GM18867 (cell line): Measurements from ENCODE around the gene CCDC169.

Experiments
- ATAC-seq: cut with Tn5 transposase; IDR thresholded peaks from one replicate; pipeline ENCODE4 v1.9.1; 2021; ENCODE audit warnings: mild to moderate bottlenecking, moderate library complexity; ENCODE audit not compliant: unreplicated experiment

The CCDC169 gene

GRCh38 chr13:36248700-36249099, 48.9 kb downstream of the CCDC169 start:
- no peak for ATAC-seq

- ATAC-seq, result no peak
Observed at GRCh38 chr13:36244990-36245389, 52.6 kb downstream of the CCDC169 start.

- no peak for ATAC-seq
Observed at GRCh38 chr13:36244073-36244472, 53.5 kb downstream of the CCDC169 start.

- ATAC-seq, result no peak
Observed at GRCh38 chr13:36242761-36243160, 54.9 kb downstream of the CCDC169 start.

- no peak for ATAC-seq
Observed at GRCh38 chr13:36231236-36231635, 66.4 kb downstream of the CCDC169 start.

DNA sequence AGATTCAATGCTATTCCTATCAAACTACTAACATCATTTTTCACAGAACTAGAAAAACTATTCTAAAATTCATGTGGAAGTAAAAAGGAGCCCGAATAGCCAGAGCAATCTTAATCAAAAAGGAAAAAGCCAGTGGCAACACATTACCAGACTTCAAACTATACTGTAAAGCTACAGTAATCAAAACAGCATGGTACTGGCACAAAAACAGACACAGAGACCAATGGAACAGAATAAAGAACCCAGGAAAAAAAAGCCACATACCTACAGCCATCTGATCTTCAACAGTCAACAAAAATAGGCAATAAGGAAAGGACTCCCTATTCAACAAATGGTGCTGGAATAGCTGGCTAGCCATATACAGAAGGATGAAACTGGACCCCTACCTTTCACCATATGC, 72.9 kb downstream of the CCDC169 start:
- no peak for ATAC-seq

DNA sequence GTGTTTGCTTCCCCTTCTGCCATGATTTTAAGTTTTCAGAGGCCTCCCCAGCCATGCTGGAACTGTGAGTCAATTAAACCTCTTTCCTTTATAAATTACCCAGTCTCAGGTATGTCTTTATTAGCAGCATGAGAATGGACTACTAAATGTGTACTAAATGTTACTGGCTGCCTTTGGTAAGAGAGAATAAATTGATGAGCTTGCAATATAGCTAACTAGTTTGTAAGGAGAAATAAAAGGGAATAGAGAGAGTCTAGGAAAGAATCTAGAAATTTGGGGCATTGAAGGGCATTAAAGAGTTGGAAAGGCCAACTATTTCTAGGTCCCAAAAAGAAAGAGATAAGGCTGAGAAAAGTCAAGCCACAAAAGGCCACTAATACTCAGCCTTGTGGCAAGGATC, 77.7 kb downstream of the CCDC169 start:
- ATAC-seq, result no peak

DNA sequence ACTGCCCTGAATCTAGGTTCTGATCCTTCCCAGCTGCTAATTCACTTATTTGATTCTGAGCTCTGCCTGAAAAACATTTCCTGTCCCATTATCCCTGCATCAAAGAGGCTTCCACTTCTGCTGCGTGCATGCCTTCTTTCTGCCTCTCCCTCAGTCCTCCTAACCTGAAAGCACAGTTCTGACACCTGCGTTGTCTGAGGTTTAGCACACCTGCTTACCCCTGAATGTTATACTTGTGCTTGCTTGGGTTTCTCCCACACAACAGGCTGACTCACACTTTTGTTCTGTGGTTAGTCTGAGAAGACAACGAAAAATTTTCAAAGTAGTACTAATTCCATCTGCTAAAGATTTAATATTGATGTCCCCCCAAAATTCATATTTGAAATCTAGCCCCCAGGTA, 80.2 kb downstream of the CCDC169 start:
- no peak for ATAC-seq

DNA sequence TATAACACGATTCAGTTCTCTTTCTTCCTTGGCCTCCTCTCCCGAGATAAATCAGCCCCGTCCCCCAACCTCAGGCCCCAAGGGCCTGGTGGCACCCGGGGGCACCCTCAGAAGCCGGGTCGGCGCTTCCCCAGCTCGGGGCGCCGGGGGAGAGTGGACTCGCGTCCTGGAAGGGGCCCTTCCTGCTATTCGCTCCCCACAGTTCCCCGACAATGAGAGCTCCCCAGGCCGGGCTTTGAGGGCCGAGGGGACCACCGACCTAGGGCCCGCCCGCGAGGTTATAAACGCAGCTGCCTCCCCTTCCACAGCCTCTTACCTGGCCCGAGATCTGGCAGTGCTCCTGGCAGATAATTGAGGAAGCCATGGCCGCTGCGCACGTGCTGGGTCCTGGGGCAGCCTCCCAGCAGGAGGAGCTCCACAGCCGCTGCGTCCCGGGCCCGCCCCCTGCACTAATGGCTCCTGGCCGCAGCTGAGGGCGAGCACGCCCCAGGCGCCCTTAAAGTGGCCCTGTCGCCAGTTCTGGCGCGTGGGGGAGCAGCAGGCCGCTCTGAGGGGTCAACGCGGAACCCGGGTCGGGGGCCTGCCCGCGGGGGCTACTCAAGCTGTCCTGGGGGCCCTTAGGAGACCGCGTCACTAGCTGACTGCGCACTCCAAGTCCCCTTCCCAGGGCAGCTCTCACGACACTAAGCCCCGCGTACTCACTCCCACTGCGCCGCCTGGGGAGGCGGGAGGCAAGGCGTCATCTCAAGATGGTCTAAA, 83.3 kb downstream of the CCDC169 start, which contains the start of gene SOHLH2:
TSS of gene SOHLH2 (minus strand) at position 394 of the 759 bp plus-strand sequence. CDS start at position 364, 30 bp downstream.
- ATAC-seq, result no peak

DNA sequence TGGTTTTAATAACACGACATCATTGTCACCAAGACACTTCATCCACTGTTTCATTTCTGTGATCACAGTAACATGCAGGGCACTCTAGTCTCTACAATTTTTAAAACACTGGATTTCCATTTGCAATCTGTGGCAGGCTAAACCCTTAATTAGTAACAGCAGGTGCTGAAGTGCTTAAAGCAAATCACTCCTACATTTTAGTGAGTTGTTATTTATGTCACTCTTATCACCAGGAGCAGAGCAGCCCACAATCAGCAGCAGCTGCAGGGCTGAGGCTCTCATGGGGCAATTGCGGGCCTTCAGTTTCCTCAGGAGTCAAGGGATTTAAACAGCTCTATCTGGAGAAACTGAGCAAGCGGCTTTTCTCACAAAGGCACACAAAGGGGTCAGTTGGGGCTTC, 84.8 kb downstream of the CCDC169 start:
- ATAC-seq, result no peak

GRCh38 chr13:36211567-36211966, 86.0 kb downstream of the CCDC169 start:
- no peak for ATAC-seq

DNA sequence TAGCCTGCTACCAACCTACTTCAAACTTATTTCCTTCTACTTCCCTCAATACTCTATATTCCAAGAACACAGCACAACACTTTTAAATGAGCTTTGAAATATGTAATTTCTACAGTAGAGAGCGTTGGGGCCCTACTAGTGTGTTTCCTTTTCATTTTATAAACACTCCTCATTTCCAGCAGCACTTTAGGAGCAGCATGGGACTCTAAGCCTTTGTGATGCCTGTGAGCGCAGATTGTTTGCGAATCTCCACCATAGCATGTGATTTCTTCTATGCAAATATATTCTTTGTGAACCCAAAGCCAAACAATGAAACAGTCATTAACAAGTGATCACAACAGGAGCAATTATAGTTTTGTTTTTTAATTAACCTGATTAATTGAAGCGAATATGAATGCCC, 86.9 kb downstream of the CCDC169 start:
- no peak for ATAC-seq

DNA sequence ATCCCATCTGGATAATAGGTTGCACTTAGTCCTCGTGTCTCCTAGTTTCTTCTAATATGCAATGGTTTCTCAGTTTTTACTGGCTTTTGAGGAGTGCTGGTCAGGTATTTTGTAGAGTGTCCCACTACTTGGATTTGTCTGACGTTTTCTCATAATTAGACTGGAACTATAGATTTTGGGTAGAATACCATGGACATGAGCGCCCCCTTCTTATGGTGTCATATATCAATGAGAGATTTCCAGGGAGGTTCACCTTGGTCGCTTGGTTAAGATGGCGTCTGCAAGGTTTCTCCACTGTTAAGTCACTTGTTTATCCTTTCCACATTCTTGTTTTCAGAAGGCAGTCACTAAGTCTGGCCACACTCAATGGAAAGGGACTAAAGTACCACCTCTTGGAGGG, 89.9 kb downstream of the CCDC169 start:
- ATAC-seq, result no peak

- ATAC-seq, result no peak
Observed at GRCh38 chr13:36193151-36193855, 104.3 kb downstream of the CCDC169 start.

- no peak for ATAC-seq
Observed at GRCh38 chr13:36192166-36192565, 105.4 kb downstream of the CCDC169 start.

DNA sequence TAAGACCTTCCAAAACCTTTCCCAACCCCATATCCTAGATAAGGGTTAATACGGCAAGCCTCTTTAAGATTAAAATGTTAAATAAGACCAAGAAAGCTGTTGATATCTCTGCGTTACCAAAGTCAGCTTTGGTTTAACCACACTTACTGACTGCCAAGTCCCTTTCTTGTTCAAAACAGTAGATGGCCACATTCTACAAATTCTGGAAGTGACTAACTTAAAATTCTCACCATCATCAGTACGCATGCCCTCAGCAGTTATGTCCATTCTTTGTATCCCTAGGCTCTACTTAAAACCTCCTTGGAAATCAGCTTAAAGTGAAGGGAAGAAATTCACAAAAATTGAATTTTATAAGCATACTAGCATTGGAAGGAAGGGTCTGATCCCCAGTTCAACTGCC, 106.8 kb downstream of the CCDC169 start:
- no peak for ATAC-seq

DNA sequence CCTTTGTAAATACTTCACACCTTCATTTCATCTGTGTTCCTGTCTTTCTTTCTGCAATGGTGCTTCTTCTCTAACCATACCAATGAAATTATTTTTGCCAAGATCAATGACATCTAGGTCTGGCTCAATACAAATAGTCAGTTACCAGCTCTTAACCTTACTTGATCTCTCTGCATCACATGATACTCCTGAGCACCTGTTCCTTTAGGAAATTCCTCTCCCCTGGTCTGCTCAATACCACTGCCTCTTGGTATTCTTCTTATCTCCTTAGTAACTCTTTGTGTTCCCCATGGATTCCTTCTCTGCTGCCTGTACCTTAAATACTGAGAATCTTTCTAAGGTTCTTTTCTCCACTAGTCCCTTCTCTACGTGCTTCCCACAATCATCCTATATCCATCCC, 109.2 kb downstream of the CCDC169 start:
- no peak for ATAC-seq

DNA sequence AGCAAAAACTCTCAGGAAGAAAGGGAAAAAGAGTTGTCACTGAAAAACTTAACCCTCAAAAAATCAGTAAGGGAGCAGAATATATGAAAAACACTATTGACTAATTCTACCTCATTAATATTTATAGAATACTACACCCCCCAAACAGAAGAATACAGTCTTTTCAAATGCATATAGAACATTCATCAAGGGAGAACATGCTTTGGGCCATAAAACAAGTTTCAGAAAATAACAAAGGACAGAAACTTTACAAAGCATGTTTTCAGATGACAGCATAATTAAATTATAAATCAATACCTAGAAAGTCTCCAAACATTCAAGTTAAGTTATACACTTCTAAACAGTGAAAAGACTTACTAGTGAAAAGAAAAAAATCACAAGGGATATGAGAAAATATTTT, 113.7 kb downstream of the CCDC169 start:
- no peak for ATAC-seq
